Measurements from ENCODE around the gene CD300H.

Gene CD300H

GRCh38 chr17:74567397-74567796, at the start of gene CD300H:
Gene CD300H, minus strand, starts transcription at chr17:74567509.
- no peak for DNase-seq

GRCh38 chr17:74616696-74617095, 49.4 kb upstream of the CD300H start:
- no peak for DNase-seq

- no peak for DNase-seq
Measured at GRCh38 chr17:74612046-74612445, 44.7 kb upstream of the CD300H start.

GRCh38 chr17:74610108-74610507, 42.8 kb upstream of the CD300H start:
- DNase-seq: no peak

GRCh38 chr17:74608511-74608910, 41.2 kb upstream of the CD300H start:
- DNase-seq: no peak

GRCh38 chr17:74607221-74607620, 39.9 kb upstream of the CD300H start:
- DNase-seq: no peak

- DNase-seq: no peak
Measured at GRCh38 chr17:74606050-74606449, 38.7 kb upstream of the CD300H start.

- DNase-seq: no peak
Measured at GRCh38 chr17:74605361-74605760, 38.1 kb upstream of the CD300H start.

GRCh38 chr17:74604761-74605160, 37.5 kb upstream of the CD300H start:
- no peak for DNase-seq

GRCh38 chr17:74604200-74604599, 36.9 kb upstream of the CD300H start:
- DNase-seq: no peak

GRCh38 chr17:74603746-74604145, 36.4 kb upstream of the CD300H start:
- no peak for DNase-seq

- no peak for DNase-seq
Measured at GRCh38 chr17:74603037-74603635, 35.8 kb upstream of the CD300H start.

GRCh38 chr17:74601944-74602572, 34.7 kb upstream of the CD300H start:
- DNase-seq: peak in 1 of 2 experiments; percentile 17

GRCh38 chr17:74599448-74599939, 32.2 kb upstream of the CD300H start:
- DNase-seq: no peak

- no peak for DNase-seq
Measured at GRCh38 chr17:74599023-74599399, 31.7 kb upstream of the CD300H start.

GRCh38 chr17:74598346-74599022, 31.2 kb upstream of the CD300H start:
- DNase-seq: no peak

GRCh38 chr17:74597069-74597790, 29.9 kb upstream of the CD300H start:
- no peak for DNase-seq

- DNase-seq: no peak
Measured at GRCh38 chr17:74595037-74595750, 27.9 kb upstream of the CD300H start.

GRCh38 chr17:74592087-74592990, 25.0 kb upstream of the CD300H start, which contains the start of gene CD300LD:
Gene CD300LD, minus strand, starts transcription at chr17:74592283. Its CDS starts 81 bp downstream, at chr17:74592202.
- DNase-seq: no peak

GRCh38 chr17:74591503-74591902, 24.2 kb upstream of the CD300H start:
- DNase-seq: no peak

GRCh38 chr17:74585711-74586110, 18.4 kb upstream of the CD300H start:
- DNase-seq: no peak

Measured in NCI-H2081 (cell line).